VCaP (cell line): ENCODE measurements around the gene GPX4.

Source experiments
- H3K27ac ChIP-seq: fragments of 450-650 bp; 2 replicates; pipeline ENCODE4 v1.5.1; 2017
- TF ChIP-seq, protein P1 (sequence below): fragments of 450-650 bp; conservative IDR thresholded peaks from 2 replicates; pipeline ENCODE4 v1.5.1; 2017; ENCODE audit warnings: mild to moderate bottlenecking, moderate library complexity

The GPX4 gene

DNA sequence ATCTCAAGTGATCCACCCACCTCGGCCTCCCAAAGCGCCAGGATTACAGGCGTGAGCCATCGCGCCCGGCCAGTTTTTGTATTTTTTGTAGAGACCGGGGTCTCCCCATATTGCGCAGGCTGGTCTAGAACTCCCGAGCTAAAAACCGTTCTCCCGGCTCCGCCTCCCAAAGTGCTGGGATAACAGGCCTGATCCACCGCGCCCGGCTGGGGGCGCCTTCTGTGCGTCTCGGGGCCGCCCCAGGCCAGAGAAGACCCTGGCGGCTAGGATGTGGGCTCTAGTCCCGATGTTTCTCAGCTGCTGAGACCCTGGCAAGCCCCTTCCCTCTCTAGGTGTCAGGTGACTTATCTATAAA lies 33.2 kb upstream of the GPX4 start:
- TF ChIP-seq, protein P1, sequence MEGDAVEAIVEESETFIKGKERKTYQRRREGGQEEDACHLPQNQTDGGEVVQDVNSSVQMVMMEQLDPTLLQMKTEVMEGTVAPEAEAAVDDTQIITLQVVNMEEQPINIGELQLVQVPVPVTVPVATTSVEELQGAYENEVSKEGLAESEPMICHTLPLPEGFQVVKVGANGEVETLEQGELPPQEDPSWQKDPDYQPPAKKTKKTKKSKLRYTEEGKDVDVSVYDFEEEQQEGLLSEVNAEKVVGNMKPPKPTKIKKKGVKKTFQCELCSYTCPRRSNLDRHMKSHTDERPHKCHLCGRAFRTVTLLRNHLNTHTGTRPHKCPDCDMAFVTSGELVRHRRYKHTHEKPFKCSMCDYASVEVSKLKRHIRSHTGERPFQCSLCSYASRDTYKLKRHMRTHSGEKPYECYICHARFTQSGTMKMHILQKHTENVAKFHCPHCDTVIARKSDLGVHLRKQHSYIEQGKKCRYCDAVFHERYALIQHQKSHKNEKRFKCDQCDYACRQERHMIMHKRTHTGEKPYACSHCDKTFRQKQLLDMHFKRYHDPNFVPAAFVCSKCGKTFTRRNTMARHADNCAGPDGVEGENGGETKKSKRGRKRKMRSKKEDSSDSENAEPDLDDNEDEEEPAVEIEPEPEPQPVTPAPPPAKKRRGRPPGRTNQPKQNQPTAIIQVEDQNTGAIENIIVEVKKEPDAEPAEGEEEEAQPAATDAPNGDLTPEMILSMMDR: no peak
- no peak overlapping the region for H3K27ac ChIP-seq

GRCh38 chr19:1070931-1071791 lies 32.6 kb upstream of the GPX4 start:
- TF ChIP-seq, protein P1: no peak
- H3K27ac ChIP-seq: peak overlapping the region; percentile 27; the same call in 1 of the 2 replicates

- H3K27ac ChIP-seq: no peak overlapping the region
- TF ChIP-seq, protein P1: no peak
These were observed 31.3 kb upstream of the GPX4 start for GRCh38 chr19:1072371-1073015.

DNA sequence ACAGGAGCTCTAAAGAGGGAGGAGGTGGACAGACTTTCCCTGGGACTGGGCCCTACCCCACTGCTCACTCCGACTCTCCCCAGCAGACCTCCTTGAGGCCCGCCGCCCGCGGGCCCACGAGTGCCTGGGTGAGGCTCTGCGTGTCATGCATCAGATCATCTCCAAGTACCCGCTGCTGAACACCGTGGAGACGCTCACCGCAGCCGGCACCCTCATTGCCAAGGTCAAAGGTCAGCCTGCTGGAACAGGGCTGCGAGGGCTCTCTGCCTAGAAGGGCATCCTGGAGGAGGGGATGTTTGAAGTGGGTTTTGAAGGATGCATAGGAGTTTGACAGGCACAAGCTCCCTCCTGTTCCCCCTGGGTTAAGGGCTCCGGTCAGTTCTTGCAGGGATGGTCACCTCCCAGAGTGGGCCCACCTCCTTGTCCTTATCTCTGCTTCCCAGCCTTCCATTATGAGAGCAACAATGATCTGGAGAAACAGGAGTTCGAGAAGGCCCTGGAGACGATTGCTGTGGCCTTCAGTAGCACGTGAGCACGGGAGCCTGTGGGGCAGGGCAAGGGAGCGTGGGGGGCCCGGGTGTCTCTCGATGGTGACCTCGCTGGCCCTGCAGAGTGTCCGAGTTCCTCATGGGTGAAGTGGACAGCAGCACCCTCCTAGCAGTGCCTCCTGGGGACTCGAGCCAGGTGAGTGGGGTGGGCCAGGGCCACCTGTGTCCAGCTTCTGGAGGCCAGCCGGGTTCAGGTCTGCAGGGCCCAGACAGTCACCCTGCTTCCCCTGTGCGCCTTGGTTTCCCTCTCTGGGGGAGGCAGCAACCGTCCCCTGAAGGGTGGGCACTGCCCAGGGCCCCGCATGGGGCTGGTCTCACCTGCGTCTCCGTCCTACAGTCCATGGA lies 30.5 kb upstream of the GPX4 start:
- TF ChIP-seq, protein P1: no peak
- no peak overlapping the region for H3K27ac ChIP-seq

- H3K27ac ChIP-seq: peak overlapping the region; percentile 77
- TF ChIP-seq, protein P1: no peak
These were observed 29.8 kb upstream of the GPX4 start for GRCh38 chr19:1073956-1074517.

DNA sequence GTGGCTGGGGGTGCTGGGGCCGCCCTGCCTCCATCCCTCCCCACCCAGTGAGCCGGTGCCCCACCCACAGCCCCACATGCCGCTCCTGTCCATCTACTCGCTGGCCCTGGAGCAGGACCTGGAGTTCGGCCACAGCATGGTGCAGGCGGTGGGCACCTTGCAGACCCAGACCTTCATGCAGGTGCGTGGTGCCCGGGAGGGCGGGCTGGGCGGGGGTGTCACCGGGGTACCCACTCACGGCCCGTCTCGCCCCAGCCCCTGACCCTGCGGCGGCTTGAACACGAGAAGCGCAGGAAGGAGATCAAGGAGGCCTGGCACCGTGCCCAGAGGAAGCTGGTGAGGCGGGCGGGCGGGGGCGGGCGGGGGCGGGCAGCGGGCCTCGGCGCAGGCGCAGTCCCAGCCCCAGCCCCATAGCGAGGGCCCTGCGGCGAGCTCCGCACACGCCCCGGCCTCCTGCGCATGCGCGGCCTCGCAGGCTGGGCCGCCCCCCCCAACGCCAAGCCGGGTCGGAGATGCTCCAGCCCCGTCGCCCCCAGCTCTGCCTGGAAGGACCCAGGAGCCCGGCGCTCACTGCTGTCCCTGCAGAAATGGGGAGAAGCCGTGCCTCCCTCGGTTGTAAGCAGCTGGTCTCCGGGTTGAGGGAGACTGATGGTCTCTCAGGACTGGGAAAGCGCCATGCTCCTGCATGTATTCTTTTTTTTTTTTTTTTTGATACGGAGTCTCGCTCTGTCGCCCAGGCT lies 29.1 kb upstream of the GPX4 start:
- peak overlapping the region; percentile 77 for H3K27ac ChIP-seq
- TF ChIP-seq, protein P1: no peak
